Adipocyte (in vitro differentiated cells): ENCODE measurements around the gene PTPRN2.
"Not testable (repeated sequence)": the region's sequence is repeated elsewhere in the genome, so short reads cannot be mapped to it uniquely, and the experiment has no call there.

Experiments
- DNase-seq: peaks from one replicate; pipeline ENCODE4 v3.0.0-alpha.2; 2015; ENCODE audit warnings: low read depth
- H3K27me3 ChIP-seq: replicated peaks from 2 replicates; pipeline ENCODE4 v1.7.0; 2013; ENCODE audit warnings: mild to moderate bottlenecking, low read length, moderate library complexity; ENCODE audit not compliant: control insufficient read depth, insufficient read depth
- H3K36me3 ChIP-seq: 2 replicates; pipeline ENCODE4 v1.7.0; 2013; ENCODE audit warnings: low read length, mild to moderate bottlenecking, moderate library complexity; ENCODE audit not compliant: control insufficient read depth, insufficient read depth, severe bottlenecking
- H3K4me1 ChIP-seq: 2 replicates; pipeline ENCODE4 v1.7.0; 2013; ENCODE audit warnings: mild to moderate bottlenecking, low read length, moderate library complexity; ENCODE audit not compliant: control insufficient read depth, insufficient read depth
- H3K4me3 ChIP-seq: 2 replicates; pipeline ENCODE4 v1.7.0; 2013; ENCODE audit warnings: mild to moderate bottlenecking, low read length, moderate library complexity
- H3K9ac ChIP-seq: 2 replicates; pipeline ENCODE4 v1.7.0; 2013; ENCODE audit warnings: mild to moderate bottlenecking, low read length, moderate library complexity
- H3K9me3 ChIP-seq: 2 replicates; pipeline ENCODE4 v1.7.0; 2013; ENCODE audit warnings: mild to moderate bottlenecking, low read length, moderate library complexity; ENCODE audit not compliant: control insufficient read depth

Gene PTPRN2

GRCh38 chr7:158428131-158428836 is 159.3 kb downstream of the PTPRN2 start:
- H3K9me3 ChIP-seq: no peaks in the 10 kb centered on the region
- H3K4me3 ChIP-seq: no peak overlapping the region
- DNase-seq: no peak
- no peaks in the 10 kb centered on the region for H3K27me3 ChIP-seq
- no peaks in the 10 kb centered on the region for H3K36me3 ChIP-seq
- no peak overlapping the region for H3K9ac ChIP-seq
- peaks cover 5% of the 10 kb centered on the region for H3K4me1 ChIP-seq

DNA sequence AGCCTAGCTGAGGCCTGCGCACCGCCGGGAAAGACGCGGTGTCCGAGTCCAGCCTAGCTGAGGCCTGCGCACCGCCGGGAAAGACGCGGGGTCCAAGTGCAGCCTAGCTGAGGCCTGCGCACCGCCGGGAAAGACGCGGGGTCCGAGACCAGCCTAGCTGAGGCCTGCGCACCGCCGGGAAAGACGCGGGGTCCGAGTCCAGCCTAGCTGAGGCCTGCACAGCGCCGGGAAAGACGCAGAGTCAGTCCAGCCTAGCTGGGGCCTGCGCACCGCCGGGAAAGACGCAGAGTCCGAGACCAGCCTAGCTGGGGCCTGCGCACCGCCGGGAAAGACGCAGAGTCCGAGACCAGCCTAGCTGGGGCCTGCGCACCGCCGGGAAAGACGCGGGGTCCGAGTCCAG is 161.9 kb downstream of the PTPRN2 start:
- H3K27me3 ChIP-seq, H3K4me3 ChIP-seq, H3K9ac ChIP-seq, H3K9me3 ChIP-seq, H3K36me3 ChIP-seq, H3K4me1 ChIP-seq, DNase-seq: not testable (repeated sequence)

DNA sequence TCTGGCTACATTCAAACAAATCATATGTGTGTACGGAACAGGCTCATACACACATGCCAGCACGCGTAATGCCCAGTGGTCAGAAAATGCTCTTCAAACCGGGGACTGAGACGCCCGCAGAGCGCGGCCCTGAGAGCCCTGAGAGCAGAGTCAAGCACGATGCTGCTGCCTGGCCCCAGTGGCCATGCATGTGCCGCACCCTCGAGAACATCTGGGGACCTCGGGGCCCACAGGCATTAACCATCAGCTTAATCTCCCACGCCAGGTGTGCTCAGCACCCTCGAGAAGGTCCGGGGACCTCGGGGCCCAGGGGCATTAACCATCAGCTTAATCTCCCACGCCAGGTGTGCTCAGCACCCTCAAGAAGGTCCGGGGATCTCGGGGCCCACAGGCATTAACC is 163.1 kb downstream of the PTPRN2 start:
- no peak for DNase-seq
- H3K36me3 ChIP-seq: no peaks in the 10 kb centered on the region
- H3K9me3 ChIP-seq: no peaks in the 10 kb centered on the region
- H3K4me1 ChIP-seq: no peaks in the 10 kb centered on the region
- no peak overlapping the region for H3K4me3 ChIP-seq
- no peaks in the 10 kb centered on the region for H3K27me3 ChIP-seq
- H3K9ac ChIP-seq: no peak overlapping the region

DNA sequence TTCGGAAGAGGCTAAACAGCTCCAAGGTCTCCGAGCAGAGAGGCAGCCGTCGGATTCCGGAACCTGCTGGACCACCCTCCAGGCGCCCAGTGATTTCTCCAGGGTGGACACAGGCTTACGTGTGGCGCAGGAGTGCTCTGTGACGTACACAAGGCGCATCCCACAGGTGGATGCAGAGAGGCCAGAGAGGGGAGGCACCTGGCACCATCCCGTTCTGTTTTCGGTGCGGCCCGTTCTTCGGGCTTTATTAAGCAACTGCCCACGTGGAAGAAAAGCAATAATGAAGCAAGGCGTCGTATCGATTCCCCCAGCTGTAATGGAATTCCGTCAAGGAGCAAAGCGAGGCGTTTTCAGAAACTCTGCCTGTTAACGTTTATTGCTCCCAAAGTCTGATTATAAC is 163.6 kb downstream of the PTPRN2 start:
- no peak for DNase-seq
- Histone ChIP-seq H3K4me1 (no peaks in the 10 kb centered on the region), H3K27me3 (no peaks in the 10 kb centered on the region), H3K4me3 (no peak overlapping the region), H3K36me3 (no peaks in the 10 kb centered on the region), H3K9me3 (no peaks in the 10 kb centered on the region), H3K9ac (no peak overlapping the region)

DNA sequence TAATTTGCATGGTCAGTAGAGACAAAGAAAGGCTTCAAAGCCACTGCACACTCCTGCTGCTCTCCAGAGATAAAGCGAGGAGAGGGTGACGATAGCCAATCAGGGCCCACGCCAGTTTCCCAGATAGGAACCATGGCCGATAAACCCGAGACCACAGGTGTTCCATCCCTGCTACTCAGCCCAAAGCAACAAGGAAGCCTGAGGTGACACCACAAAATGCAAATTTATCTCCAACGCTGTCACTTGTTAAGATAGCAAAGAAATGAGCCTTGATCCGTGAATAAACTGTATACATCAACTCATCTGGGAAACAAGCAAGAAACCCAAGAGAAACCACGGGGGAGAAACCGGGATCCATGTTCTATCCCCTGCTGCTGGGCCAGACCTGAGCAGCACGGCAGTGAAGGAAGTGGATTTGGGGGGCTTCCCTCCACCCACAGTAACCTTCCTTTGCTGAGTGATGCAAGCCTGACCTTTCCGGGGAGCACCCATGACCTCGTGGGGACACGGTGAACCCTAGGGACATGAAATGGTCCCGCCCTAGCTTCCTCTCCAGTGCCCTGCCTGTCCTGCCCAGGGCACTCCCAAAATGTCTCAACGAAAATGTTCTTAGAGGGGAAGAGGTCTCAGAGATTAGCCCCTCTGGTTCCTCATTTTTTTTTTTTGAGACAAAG is 164.6 kb downstream of the PTPRN2 start:
- no peak for DNase-seq
- H3K36me3 ChIP-seq: no peaks in the 10 kb centered on the region
- H3K27me3 ChIP-seq: no peaks in the 10 kb centered on the region
- H3K4me1 ChIP-seq: no peaks in the 10 kb centered on the region
- H3K9me3 ChIP-seq: no peaks in the 10 kb centered on the region
- no peak overlapping the region for H3K4me3 ChIP-seq
- H3K9ac ChIP-seq: no peak overlapping the region

- no peaks in the 10 kb centered on the region for H3K4me1 ChIP-seq
- no peak for DNase-seq
These were observed 165.3 kb downstream of the PTPRN2 start for GRCh38 chr7:158422196-158422886.

DNA sequence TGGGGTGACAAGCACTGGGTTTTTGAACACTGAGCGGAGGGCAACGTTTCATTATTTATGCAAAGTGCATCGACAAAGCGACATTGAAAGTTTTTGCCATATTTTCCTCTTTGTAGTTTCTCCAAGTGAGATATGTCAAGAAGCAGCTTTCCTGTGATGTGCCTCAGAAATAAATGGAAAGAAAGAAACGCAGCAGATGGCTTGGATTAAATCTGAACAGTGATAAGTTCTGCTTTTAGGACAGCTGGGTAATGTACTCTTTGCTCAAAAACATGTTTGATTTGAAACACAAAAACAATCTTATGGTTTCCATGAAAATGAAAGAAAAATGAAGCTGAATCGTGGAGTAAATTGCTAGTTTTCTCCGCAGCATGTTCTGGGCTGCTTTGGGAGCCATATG is 166.3 kb downstream of the PTPRN2 start:
- Histone ChIP-seq H3K9me3 (no peaks in the 10 kb centered on the region), H3K4me3 (no peak overlapping the region), H3K9ac (no peak overlapping the region), H3K4me1 (no peaks in the 10 kb centered on the region), H3K36me3 (no peaks in the 10 kb centered on the region), H3K27me3 (no peaks in the 10 kb centered on the region)
- DNase-seq: no peak

More at GRCh38 chr7:158422196-158422886, 165.3 kb downstream of the PTPRN2 start:
- H3K36me3 ChIP-seq: no peaks in the 10 kb centered on the region
- no peaks in the 10 kb centered on the region for H3K9me3 ChIP-seq
- no peak overlapping the region for H3K9ac ChIP-seq
- H3K27me3 ChIP-seq: no peaks in the 10 kb centered on the region
- H3K4me3 ChIP-seq: no peak overlapping the region

- H3K9me3 ChIP-seq: no peaks in the 10 kb centered on the region
- DNase-seq: no peak
- no peaks in the 10 kb centered on the region for H3K4me1 ChIP-seq
- no peak overlapping the region for H3K4me3 ChIP-seq
- H3K27me3 ChIP-seq: no peaks in the 10 kb centered on the region
- H3K36me3 ChIP-seq: no peaks in the 10 kb centered on the region
- no peak overlapping the region for H3K9ac ChIP-seq
These were observed 166.9 kb downstream of the PTPRN2 start for GRCh38 chr7:158420591-158421340.

- H3K9me3 ChIP-seq: no peaks in the 10 kb centered on the region
- H3K9ac ChIP-seq: no peak overlapping the region
- DNase-seq: no peak
- no peaks in the 10 kb centered on the region for H3K27me3 ChIP-seq
- no peak overlapping the region for H3K4me3 ChIP-seq
- no peaks in the 10 kb centered on the region for H3K4me1 ChIP-seq
- H3K36me3 ChIP-seq: no peaks in the 10 kb centered on the region
These were observed 168.3 kb downstream of the PTPRN2 start for GRCh38 chr7:158419238-158419785.

DNA sequence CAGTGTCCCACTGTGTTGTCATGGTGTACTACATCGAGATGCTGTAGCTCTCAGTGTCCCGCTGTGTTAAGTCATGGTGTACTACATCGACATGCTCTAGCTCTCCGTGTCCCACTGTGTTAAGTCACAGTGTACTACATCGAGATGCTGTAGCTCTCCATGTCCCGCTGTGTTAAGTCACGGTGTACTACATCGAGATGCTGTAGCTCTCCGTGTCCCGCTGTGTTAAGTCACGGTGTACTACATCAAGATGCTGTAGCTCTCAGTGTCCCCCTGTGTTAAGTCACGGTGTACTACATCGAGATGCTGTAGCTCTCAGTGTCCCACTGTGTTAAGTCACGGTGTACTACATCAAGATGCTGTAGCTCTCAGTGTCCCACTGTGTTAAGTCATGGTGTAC is 169.2 kb downstream of the PTPRN2 start:
- not testable (repeated sequence) for H3K9ac ChIP-seq, H3K27me3 ChIP-seq, H3K36me3 ChIP-seq, H3K4me3 ChIP-seq, DNase-seq, H3K4me1 ChIP-seq, H3K9me3 ChIP-seq
